Activated CD8-positive, alpha-beta T cell treated with anti-CD3 and anti-CD28 coated beads, Interleukin-2, amount 10 ng/mL, durations not matched to agents 7 days and 5 days (primary cell): ENCODE results near the gene ZNF77. TPM values are rescaled to one million over a fixed set of nuclear protein-coding genes. Genes with fewer than 3 reads are reported as not detected.
"Not testable (repeated sequence)": the region's sequence is repeated elsewhere in the genome, so short reads cannot be mapped to it uniquely, and the experiment has no call there.

Source experiments
- ATAC-seq: fragments of 150-1000 bp; cut with Tn5 transposase; one replicate; pipeline ENCODE4 v1.10.0; 2021; ENCODE audit warnings: moderate library complexity
- CTCF ChIA-PET: fragments of 350-600 bp; sonication (Branson Sonifier 250); formaldehyde crosslinking; loops from one replicate; lab custom pipeline; 2021; ENCODE audit warnings: antibody characterized with exemption; lab: Charles Lee
- POLR2A ChIA-PET: fragments of 350-600 bp; sonication (Branson Sonifier 250); formaldehyde crosslinking; loops from one replicate; lab custom pipeline; 2021; ENCODE audit warnings: antibody characterized with exemption; lab: Charles Lee
- DNase-seq: peaks from one replicate; pipeline ENCODE4 v3.0.0-alpha.2; 2020
- H3K27ac Mint-ChIP-seq: one replicate; pipeline ENCODE4 v1.8.0; 2021; ENCODE audit warnings: mild to moderate bottlenecking, mixed read lengths
- H3K27me3 Mint-ChIP-seq: one replicate; pipeline ENCODE4 v1.8.0; 2021; ENCODE audit warnings: low read depth, mixed read lengths
- H3K36me3 Mint-ChIP-seq: one replicate; pipeline ENCODE4 v1.8.0; 2021; ENCODE audit warnings: low read depth, mixed read lengths
- H3K4me1 Mint-ChIP-seq: one replicate; pipeline ENCODE4 v1.8.0; 2021; ENCODE audit warnings: low read depth, mixed read lengths
- H3K4me3 Mint-ChIP-seq: one replicate; pipeline ENCODE4 v1.8.0; 2021; ENCODE audit warnings: mild to moderate bottlenecking, mixed read lengths
- H3K9me3 Mint-ChIP-seq: one replicate; pipeline ENCODE4 v1.8.0; 2022; ENCODE audit warnings: mixed read lengths; ENCODE audit not compliant: insufficient read depth
- total RNA-seq, 2 experiments: library from RNA; stranded (reverse); gene quantifications; one replicate each; pipeline ENCODE4 v1.2.3, GENCODE V29; 2021

Gene ZNF77
- total RNA-seq, 2 experiments from 2014 or later = 3.7 to 4.3 TPM

GRCh38 chr19:2912306-2912705 lies 32.5 kb downstream of the ZNF77 start:
- peaks cover 59% of the 10 kb centered on the region for H3K36me3 Mint-ChIP-seq
- peaks cover 27% of the 10 kb centered on the region for H3K9me3 Mint-ChIP-seq
- POLR2A ChIA-PET = interaction anchor here (0.7 to 1.1 kb wide), 2 partner anchors 17 to 32 kb away, joined by 3 read pairs; no protein-coding TSS in a partner anchor
- no peak for ATAC-seq
- H3K27ac Mint-ChIP-seq = no peak overlapping the region
- H3K27me3 Mint-ChIP-seq = no peaks in the 10 kb centered on the region
- DNase-seq = no peak
- no peak overlapping the region for H3K4me3 Mint-ChIP-seq
- peaks cover 7% of the 10 kb centered on the region for H3K4me1 Mint-ChIP-seq
- CTCF ChIA-PET = interaction anchor here (0.8 to 1.6 kb wide), 3 partner anchors 39 to 188 kb away, joined by 3 to 4 read pairs (median 3); no protein-coding TSS in a partner anchor

DNA sequence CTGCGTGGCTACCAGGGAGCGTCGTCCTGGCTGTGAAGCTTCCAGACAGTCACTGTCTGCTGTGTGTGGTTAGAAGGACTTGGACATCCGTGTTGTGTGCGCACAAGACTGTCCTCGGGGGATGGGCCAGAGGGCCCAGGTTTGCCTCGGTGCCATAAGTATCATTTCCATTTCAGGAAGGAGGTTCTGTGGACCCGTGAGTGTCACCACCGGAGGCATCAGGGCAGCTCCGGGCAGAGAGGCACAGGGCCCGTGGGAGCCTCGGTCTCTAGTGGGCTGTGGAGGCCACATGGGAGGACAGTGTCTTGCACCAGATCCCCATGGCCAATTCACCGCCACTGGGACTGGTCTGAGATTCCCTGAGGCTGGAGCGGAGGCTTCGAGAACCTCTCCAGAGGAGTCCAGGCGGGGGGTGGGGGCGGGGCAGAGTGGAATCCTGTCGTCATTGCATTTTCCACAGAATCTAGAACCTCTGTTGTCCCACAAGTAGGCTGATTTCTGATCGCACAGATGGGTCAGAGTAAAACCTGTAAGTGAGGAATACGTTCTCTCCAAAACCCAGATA lies 38.1 kb downstream of the ZNF77 start:
- CTCF ChIA-PET = interaction anchor here (1.1 to 2.5 kb wide), 2 partner anchors 19 to 43 kb away, joined by 4 to 11 read pairs; no protein-coding TSS in a partner anchor
- ATAC-seq (no peak), DNase-seq (no peak)
- POLR2A ChIA-PET = no interaction called here
- peaks cover 15% of the 10 kb centered on the region for H3K4me1 Mint-ChIP-seq
- H3K4me3 Mint-ChIP-seq = no peak overlapping the region
- peaks cover 3% of the 10 kb centered on the region for H3K9me3 Mint-ChIP-seq
- no peaks in the 10 kb centered on the region for H3K27me3 Mint-ChIP-seq
- peaks cover 14% of the 10 kb centered on the region for H3K36me3 Mint-ChIP-seq
- no peak overlapping the region for H3K27ac Mint-ChIP-seq

DNA sequence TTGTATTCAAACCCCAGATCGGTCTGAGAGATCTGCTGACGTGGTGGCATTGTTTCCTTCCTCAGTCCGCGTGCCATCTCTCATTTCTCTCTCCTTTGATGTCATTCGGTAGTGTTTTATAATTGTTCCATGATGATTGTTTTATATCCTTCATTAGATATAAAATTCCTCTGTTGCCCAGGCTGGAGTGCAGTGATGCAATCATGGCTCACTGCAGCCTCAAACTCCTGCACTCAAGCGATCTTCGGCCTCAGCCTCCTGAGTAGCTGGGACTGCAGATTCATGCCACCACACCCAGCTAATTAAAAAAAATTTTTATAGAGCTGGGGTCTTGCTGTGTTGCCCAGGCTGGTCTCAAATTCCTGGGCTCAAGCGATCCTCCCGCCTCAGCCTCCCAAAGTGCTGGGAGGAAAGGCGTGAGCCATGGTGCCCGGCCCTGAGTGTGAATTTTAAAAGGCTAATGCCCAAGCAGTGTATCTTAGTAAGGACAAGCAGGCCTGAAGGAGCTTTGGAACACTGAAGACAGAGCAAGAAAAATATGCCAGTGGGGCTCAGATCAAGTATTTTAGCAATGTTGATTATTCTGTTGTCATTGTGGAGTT lies 38.8 kb downstream of the ZNF77 start:
- H3K36me3 Mint-ChIP-seq = peaks cover 11% of the 10 kb centered on the region
- CTCF ChIA-PET = interaction anchor here (1.1 kb wide), 1 partner anchor 19 kb away, joined by 4 read pairs; no protein-coding TSS in a partner anchor
- peaks cover 17% of the 10 kb centered on the region for H3K4me1 Mint-ChIP-seq
- no peak overlapping the region for H3K27ac Mint-ChIP-seq
- H3K4me3 Mint-ChIP-seq = no peak overlapping the region
- H3K27me3 Mint-ChIP-seq = no peaks in the 10 kb centered on the region
- POLR2A ChIA-PET = no interaction called here
- H3K9me3 Mint-ChIP-seq = no peaks in the 10 kb centered on the region
- ATAC-seq = no peak
- DNase-seq = no peak

- CTCF ChIA-PET, H3K27ac Mint-ChIP-seq, H3K27me3 Mint-ChIP-seq, H3K4me3 Mint-ChIP-seq, POLR2A ChIA-PET, H3K9me3 Mint-ChIP-seq, DNase-seq, H3K36me3 Mint-ChIP-seq, ATAC-seq: not testable (repeated sequence)
- H3K4me1 Mint-ChIP-seq = peaks cover 16% of the 10 kb centered on the region
Measured at GRCh38 chr19:2903326-2903725, 41.4 kb downstream of the ZNF77 start.

DNA sequence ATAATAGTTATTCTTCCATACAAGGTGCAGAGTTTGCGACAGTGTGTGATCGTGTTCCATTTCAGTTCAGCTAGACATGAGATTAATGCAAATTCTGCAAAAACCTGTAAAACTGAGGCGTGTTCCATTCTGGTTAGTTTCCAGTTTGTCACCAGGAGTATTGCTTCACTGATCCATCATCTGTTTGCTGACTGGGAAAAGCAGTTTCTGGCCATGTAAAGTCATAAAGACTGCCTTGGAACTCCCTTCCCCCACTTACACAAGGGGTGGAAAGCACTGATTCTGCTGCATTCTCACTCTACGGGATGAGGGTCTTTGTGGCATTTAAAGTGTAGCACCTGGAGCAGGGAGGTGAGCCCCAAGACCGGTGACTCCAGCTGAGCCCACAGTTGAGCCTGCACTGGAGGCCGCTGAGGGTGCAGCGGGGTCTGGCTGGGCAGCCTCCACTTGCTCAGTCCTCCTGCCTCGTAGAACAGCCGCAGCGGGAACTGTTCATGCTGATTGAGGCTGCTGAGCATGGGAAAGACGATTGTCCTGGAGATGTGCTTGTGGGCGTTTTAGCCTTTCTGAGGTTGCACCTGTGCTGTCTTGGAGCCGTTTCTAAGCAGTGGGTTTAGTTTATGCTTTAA lies 42.1 kb downstream of the ZNF77 start:
- Mint-ChIP-seq H3K27me3 (no peaks in the 10 kb centered on the region), H3K27ac (no peak overlapping the region), H3K4me3 (no peak overlapping the region), H3K9me3 (peaks cover 4% of the 10 kb centered on the region), H3K36me3 (peaks cover 8% of the 10 kb centered on the region), H3K4me1 (peaks cover 16% of the 10 kb centered on the region)
- POLR2A ChIA-PET = no interaction called here
- ATAC-seq (no peak), DNase-seq (no peak)
- CTCF ChIA-PET = no interaction called here

DNA sequence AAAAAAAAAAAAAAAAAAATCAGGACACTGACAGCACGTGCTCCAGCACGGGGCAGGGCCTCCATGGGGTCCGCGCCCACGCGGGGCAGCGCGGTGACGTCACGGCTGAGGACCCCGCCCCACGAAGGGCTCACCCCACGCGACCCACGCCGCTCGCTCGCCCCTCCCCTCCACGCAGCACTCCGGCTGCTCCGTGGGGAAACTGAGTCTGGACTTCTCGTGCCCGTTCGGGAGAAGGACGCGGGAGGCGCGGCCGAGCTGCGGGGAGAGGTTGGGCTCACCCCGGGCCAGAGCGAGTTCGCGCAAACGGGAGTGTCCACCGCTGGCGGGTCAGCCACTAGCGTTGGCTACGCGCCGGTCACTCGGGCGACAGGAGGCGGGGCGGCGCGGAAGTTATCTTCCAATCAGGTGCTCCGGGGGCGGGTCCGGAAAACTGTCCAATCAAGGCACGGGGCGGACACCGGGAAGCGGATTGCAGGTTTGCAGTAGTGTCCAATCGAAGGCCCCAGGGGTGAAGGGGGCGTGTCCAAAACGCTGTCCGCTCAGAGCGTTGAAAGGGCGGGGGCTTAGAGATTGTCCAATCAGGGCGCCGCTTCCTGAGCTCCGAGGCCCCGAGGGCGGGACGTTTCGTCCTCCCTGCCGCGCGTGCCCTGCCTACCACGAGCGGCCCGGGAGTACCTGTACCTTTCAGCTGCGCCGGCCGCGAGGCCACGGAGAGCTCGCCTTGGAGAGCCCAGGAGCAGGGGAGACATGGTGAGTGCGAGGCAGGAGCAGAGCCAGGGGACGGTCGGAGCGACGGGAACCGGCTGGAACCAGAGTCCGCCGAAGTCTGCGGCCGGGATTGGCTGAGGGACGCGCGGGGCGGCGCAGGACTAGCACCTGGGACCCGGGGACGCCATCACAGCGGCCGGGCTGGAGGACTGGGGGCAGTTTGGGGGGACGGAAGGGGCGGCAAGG lies 44.2 kb downstream of the ZNF77 start, which contains the start of gene ZNF57:
Gene ZNF57, plus strand, starts transcription at position 633 of the 957 bp plus-strand sequence. Its CDS starts 118 bp downstream, at position 751.
- POLR2A ChIA-PET = interaction anchor here (0.5 to 1.3 kb wide), 3 partner anchors 8 to 238 kb away, joined by 3 read pairs; no protein-coding TSS in a partner anchor
- ATAC-seq = peak; percentile 99
- DNase-seq = peak; percentile 99
- no peaks in the 10 kb centered on the region for H3K27me3 Mint-ChIP-seq
- peaks cover 12% of the 10 kb centered on the region for H3K9me3 Mint-ChIP-seq
- CTCF ChIA-PET = interaction anchor here (0.7 to 1.1 kb wide), 4 partner anchors 12 to 252 kb away, joined by 3 to 4 read pairs (median 4); no protein-coding TSS in a partner anchor
- peak within 1 kb of the TSS; percentile 97 for H3K27ac Mint-ChIP-seq
- H3K4me1 Mint-ChIP-seq = peaks cover 16% of the 10 kb centered on the region
- H3K36me3 Mint-ChIP-seq = peaks cover 9% of the 10 kb centered on the region
- H3K4me3 Mint-ChIP-seq = peak within 1 kb of the TSS; percentile 99

GRCh38 chr19:2896694-2897093 lies 48.1 kb downstream of the ZNF77 start:
- peaks cover 5% of the 10 kb centered on the region for H3K36me3 Mint-ChIP-seq
- DNase-seq (no peak), ATAC-seq (no peak)
- ChIA-PET POLR2A (no interaction called here), CTCF (interaction anchor here (1.1 kb wide), 1 partner anchor 9 kb away, joined by 4 read pairs; no protein-coding TSS in a partner anchor)
- no peak overlapping the region for H3K4me3 Mint-ChIP-seq
- no peak overlapping the region for H3K27ac Mint-ChIP-seq
- H3K9me3 Mint-ChIP-seq = peaks cover 12% of the 10 kb centered on the region
- peaks cover 8% of the 10 kb centered on the region for H3K4me1 Mint-ChIP-seq
- no peaks in the 10 kb centered on the region for H3K27me3 Mint-ChIP-seq

DNA sequence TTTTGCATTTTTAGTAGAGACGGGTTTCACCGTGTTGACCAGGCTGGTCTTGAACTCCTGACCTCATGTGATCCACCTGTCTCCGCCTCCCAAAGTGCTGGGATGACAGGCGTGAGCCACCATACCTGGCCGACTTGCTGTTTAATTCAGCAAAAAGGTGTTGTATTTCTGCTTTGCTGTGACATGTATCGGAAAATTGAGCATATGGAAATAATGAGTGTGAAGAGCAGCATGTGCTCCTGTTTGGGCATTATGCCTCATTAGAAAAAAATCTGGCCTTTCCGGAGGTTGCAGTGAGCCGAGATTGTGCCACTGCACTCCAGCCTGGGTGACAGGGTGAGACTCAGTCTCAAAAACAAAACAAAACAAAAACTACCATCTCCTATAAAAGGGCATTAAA lies 54.2 kb downstream of the ZNF77 start:
- CTCF ChIA-PET, POLR2A ChIA-PET, ATAC-seq, H3K4me3 Mint-ChIP-seq, DNase-seq, H3K36me3 Mint-ChIP-seq, H3K27ac Mint-ChIP-seq, H3K27me3 Mint-ChIP-seq, H3K9me3 Mint-ChIP-seq, H3K4me1 Mint-ChIP-seq: not testable (repeated sequence)

GRCh38 chr19:2888731-2889224 lies 56.0 kb downstream of the ZNF77 start:
- peak overlapping the region; percentile 8 for H3K4me3 Mint-ChIP-seq
- no peaks in the 10 kb centered on the region for H3K9me3 Mint-ChIP-seq
- H3K36me3 Mint-ChIP-seq = no peaks in the 10 kb centered on the region
- DNase-seq (peak; percentile 46), ATAC-seq (no peak)
- no peaks in the 10 kb centered on the region for H3K27me3 Mint-ChIP-seq
- ChIA-PET CTCF (interaction anchor here (0.6 to 2.6 kb wide), 6 partner anchors 12 to 240 kb away, joined by 3 to 23 read pairs (median 5); partner anchors contain the start of genes ZNF555 and ZNF57), POLR2A (no interaction called here)
- peaks cover 7% of the 10 kb centered on the region for H3K4me1 Mint-ChIP-seq
- no peak overlapping the region for H3K27ac Mint-ChIP-seq

GRCh38 chr19:2887391-2887914 lies 57.3 kb downstream of the ZNF77 start:
- CTCF ChIA-PET = interaction anchor here (0.6 to 2.6 kb wide), 20 partner anchors 9 to 384 kb away, joined by 3 to 23 read pairs (median 4); partner anchors contain the start of genes ZNF555, ZNF556, ZNF57 and ZNF77
- POLR2A ChIA-PET = interaction anchor here (0.6 kb wide), 2 partner anchors 18 to 430 kb away, joined by 3 read pairs; no protein-coding TSS in a partner anchor
- H3K27me3 Mint-ChIP-seq = no peaks in the 10 kb centered on the region
- no peaks in the 10 kb centered on the region for H3K36me3 Mint-ChIP-seq
- peak; percentile 42 for ATAC-seq
- H3K27ac Mint-ChIP-seq = no peak overlapping the region
- H3K4me1 Mint-ChIP-seq = peaks cover 7% of the 10 kb centered on the region
- H3K9me3 Mint-ChIP-seq = no peaks in the 10 kb centered on the region
- no peak overlapping the region for H3K4me3 Mint-ChIP-seq
- no peak for DNase-seq
